HEK293T (cell line): Measurements from ENCODE around the gene HTR5A.

Experiments
- BHLHE40 ChIP-seq: fragments of 450-650 bp; IDR thresholded peaks from 2 replicates; pipeline ENCODE4 v1.6.1; 2016; ENCODE audit warnings: mild to moderate bottlenecking, moderate library complexity, borderline replicate concordance
- CTBP1 ChIP-seq: fragments of 450-650 bp; IDR thresholded peaks from 2 replicates; pipeline ENCODE4 v1.6.1; 2016; ENCODE audit warnings: borderline replicate concordance
- FOXK2 ChIP-seq: fragments of 450-650 bp; IDR thresholded peaks from 2 replicates; pipeline ENCODE4 v1.6.1; 2016; ENCODE audit warnings: mild to moderate bottlenecking
- FOXM1 ChIP-seq: fragments of 450-650 bp; IDR thresholded peaks from 2 replicates; pipeline ENCODE4 v1.6.1; 2017; ENCODE audit warnings: mild to moderate bottlenecking, borderline replicate concordance
- L3MBTL2 ChIP-seq: fragments of 450-650 bp; conservative IDR thresholded peaks from 2 replicates; pipeline ENCODE4 v1.6.1; 2016; ENCODE audit warnings: mild to moderate bottlenecking
- LEF1 ChIP-seq: fragments of 450-650 bp; IDR thresholded peaks from 2 replicates; pipeline ENCODE4 v1.6.1; 2017; ENCODE audit warnings: mild to moderate bottlenecking, borderline replicate concordance
- PKNOX1 ChIP-seq: fragments of 450-650 bp; IDR thresholded peaks from 2 replicates; pipeline ENCODE4 v1.6.1; 2016
- SP1 ChIP-seq: fragments of 450-650 bp; IDR thresholded peaks from 2 replicates; pipeline ENCODE4 v1.6.1; 2017
- SUZ12 ChIP-seq: fragments of 450-650 bp; IDR thresholded peaks from 2 replicates; pipeline ENCODE4 v1.6.1; 2016; ENCODE audit warnings: mild to moderate bottlenecking
- ZNF384 ChIP-seq: fragments of 450-650 bp; IDR thresholded peaks from 2 replicates; pipeline ENCODE4 v1.6.1; 2016

- TF ChIP-seq SUZ12 (no peak), LEF1 (no peak), FOXK2 (no peak), ZNF384 (no peak), BHLHE40 (no peak), L3MBTL2 (no peak), SP1 (no peak), FOXM1 (no peak), CTBP1 (no peak), PKNOX1 (no peak)
Measured at GRCh38 chr7:155108144-155108901, 38.2 kb downstream of the HTR5A start.
